GM21576 (cell line): ENCODE results near the gene PITPNM1.
"Not testable (repeated sequence)": the region's sequence is repeated elsewhere in the genome, so short reads cannot be mapped to it uniquely, and the experiment has no call there.

Experiments
- ATAC-seq: cut with Tn5 transposase; IDR thresholded peaks from one replicate; pipeline ENCODE4 v1.9.1; 2021; ENCODE audit warnings: mild to moderate bottlenecking, moderate library complexity; ENCODE audit not compliant: unreplicated experiment

The PITPNM1 gene

DNA sequence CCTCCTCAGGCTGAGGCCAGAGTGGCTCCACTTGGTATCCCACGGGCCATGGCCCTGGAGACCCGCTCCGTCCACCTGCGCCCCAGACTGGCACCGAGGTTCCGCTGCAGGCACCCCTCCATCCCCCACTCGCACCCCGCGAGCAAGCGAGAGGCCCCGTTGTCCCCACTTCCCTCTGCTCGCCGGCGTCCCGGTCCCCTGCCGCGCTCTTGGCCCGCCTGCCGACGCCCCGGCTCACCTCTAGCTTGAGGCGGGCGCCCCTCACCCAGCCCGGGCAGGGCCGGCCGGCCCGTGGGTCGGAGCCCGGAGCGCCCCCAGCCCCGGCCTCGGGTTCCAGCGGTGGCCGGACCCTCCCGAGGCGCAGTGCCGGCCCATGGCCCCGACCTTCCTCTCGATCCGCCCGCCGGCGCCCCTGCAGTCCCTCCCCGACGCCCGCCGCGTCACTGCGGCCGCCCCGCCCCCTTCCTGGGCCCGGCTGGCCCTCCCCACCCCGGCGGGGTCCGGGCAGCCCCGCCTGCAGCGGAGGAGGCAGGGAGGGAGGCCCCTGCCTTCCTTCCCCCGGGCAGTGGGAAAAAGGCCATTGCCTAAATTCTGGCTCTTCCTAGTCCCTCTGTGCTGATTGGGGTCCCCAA, at the start of gene PITPNM1:
Gene PITPNM1 (minus strand): TSS at position 414 of the 632 bp plus-strand sequence. CDS start 1,183 bp downstream, outside the sequence.
- ATAC-seq: peak; percentile 22

- not testable (repeated sequence) for ATAC-seq
Observed at GRCh38 chr11:67551697-67552096, 46.5 kb upstream of the PITPNM1 start.

- ATAC-seq: no peak
Observed at GRCh38 chr11:67551127-67551526, 46.0 kb upstream of the PITPNM1 start.

DNA sequence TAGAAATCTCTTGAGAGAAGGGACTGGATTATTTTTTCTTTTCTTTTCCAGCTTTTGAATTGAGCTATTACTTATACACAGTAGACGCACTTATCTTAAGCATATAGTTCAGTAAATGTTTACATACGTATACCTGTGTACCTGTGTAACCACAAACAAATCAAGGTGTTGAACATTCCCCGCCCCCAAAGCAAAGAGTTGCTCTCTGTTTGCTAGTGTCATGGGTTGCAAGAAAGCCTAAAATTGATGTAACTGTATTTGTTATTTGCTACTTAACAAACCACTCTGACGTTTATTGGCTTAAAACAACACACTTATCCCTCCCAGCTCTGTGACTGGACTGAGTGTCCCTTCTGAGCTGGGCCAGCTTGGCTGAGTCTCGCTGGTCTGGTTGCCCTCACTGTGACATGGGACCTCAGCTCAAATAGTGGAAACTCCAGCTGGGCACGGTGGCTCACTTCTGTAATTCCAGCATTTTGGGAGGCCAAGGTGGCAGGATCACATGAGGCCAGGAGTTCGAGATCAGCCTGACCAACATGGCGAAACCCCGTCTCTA, 43.5 kb upstream of the PITPNM1 start:
- no peak for ATAC-seq

GRCh38 chr11:67548112-67548511, 42.9 kb upstream of the PITPNM1 start:
- ATAC-seq: not testable (repeated sequence)

- ATAC-seq: no peak
Observed at GRCh38 chr11:67545280-67545679, 40.1 kb upstream of the PITPNM1 start.

- no peak for ATAC-seq
Observed at GRCh38 chr11:67544616-67545242, 39.6 kb upstream of the PITPNM1 start.

DNA sequence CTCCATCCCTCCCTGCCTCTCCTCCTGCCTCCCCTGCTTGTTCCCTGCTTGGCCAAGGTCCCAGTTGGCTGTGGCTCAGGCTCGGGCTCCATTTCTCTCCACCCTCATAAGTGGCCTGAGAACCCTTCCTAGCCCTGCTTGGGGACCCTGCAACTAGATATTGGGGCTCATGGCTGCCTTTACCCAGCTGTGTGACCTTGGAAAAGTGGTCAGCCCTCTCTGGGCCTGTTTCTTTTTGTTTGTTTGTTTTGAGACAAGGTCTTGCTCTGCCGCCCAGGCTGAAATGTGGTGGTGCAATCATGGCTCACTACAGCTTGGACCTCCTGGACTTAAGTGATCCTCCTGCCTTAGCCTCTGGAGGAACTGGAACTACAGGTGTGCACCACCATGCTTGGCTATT, 38.4 kb upstream of the PITPNM1 start:
- ATAC-seq: no peak

GRCh38 chr11:67542971-67543370, 37.8 kb upstream of the PITPNM1 start:
- ATAC-seq: no peak

- no peak for ATAC-seq
Observed at GRCh38 chr11:67542169-67542568, 37.0 kb upstream of the PITPNM1 start.

DNA sequence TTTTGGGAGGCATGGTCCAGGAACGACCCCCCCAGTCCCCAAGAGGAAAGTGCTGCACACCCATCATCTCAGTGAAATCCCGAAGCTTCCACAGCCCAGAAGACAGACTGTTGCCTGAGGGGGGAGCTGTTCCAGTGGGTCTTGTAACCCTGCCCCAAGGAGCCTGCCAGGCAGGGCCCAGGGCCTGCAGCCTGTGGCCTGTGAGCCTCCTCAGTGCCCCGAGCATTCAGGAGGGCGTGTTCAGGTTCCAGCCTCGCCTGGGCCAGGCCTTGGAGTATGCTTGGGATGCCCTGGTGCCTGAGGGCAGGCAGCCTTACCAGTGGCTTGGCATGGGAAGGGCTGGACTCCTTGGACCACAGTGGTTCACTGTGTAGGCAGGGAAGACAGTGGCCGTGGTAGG, 36.0 kb upstream of the PITPNM1 start:
- no peak for ATAC-seq

GRCh38 chr11:67539550-67539949, 34.4 kb upstream of the PITPNM1 start:
- no peak for ATAC-seq

DNA sequence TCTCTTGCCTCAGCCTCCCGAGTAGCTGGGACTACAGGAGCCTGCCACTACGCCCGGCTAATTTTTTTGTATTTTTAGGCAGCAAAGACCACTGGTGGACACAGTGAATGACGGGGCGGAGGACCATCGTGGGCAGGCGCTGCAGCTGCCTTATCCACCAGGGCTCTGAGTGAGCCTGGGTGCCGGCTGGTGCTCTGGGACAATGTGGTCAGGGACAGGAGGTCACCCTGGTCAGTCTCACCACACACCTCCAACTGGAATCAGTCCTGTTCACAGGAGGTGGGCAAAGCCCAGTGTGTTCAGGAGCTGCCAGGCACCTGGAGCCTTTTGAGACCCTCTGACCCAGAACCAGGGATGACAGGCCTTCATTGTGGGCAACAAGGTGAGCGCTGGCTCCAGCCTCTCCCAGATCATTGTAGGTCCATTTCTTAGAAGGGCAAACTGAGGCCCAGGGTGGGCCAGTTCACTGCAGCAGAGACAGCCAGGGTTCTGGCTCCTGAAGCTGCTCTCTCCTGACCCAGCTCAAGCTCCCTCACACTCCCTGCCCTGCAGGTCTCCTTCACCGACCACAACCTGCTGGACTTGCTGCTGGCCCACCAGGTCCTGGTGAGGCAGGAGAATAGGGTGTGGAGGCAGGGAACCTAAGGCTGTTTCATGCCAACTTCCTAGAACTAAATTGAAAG, 33.8 kb upstream of the PITPNM1 start:
- ATAC-seq: no peak

DNA sequence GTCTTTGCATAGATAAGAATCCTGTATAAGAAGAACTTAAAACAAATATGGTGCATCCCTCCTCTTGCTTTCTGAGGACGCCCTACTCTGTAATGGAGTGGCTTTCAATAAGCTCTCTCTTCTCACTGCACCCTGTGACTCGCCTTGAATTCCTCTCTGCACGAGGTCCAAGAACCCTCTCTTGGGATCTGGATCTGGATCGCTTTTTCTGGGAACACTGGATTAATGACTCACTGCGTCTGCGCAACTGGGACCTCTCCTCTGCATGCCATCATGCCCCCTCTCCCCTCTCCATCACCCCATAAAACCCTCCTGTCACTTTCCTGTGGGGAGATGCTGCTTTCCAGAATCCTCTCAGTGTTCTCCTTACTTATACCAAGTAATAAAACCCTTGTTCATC, 33.1 kb upstream of the PITPNM1 start:
- ATAC-seq: no peak

DNA sequence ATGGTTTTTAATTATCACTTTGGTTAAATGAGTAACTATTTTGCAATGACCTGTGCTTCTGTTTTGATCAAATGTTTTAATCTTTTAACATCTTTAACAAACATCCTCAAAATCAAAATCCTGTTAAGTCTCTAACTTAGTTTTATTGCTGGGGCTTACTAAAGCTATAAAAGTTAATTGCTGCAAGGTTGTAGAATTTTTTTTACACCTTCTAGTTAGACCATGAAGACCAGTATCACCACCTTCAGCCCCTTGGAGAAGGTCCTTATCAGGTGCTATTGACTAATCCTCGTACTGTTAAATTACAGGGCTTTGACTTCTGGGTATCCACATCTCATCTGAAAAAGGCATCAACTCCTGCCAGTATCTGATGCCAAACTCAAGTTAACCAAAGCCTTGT, 30.4 kb upstream of the PITPNM1 start:
- no peak for ATAC-seq

GRCh38 chr11:67534070-67534679, 29.0 kb upstream of the PITPNM1 start:
- ATAC-seq: no peak

DNA sequence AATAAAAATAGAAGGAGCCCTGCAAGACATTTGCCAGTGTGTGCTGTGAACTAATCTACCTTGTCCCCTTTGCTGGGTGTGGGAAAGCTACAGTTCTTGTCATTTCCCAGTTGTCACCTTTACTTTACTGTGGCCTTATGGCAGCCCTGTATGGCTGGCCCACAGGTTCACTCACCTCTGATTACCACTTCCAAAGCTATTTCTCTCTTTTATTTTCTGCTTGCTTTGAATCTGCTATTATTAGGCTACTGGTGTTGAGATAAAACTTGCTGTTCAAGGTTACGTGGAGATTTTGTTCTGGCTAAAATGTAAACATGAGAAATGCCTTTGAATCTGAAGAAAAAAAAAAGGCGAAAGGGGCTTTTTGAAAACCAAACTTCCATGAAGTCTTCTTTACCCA, 27.7 kb upstream of the PITPNM1 start:
- ATAC-seq: no peak

DNA sequence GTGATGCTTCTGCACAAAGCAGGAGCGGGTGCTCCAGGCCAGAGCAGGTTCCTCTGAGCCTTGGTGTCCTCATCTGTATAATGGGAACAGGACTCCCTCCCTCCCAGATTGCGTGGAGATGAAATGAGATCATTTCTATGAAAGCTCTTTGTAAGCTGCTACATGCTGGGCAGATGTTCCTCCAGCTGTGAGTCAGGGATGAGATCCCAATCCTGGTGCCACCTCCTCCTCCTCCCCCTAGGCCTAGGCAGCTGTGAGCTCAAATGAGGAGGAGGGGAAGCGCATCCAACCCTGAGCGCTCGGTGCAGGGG, 25.1 kb upstream of the PITPNM1 start:
- no peak for ATAC-seq

GRCh38 chr11:67528376-67528775, 23.2 kb upstream of the PITPNM1 start:
- ATAC-seq: no peak

DNA sequence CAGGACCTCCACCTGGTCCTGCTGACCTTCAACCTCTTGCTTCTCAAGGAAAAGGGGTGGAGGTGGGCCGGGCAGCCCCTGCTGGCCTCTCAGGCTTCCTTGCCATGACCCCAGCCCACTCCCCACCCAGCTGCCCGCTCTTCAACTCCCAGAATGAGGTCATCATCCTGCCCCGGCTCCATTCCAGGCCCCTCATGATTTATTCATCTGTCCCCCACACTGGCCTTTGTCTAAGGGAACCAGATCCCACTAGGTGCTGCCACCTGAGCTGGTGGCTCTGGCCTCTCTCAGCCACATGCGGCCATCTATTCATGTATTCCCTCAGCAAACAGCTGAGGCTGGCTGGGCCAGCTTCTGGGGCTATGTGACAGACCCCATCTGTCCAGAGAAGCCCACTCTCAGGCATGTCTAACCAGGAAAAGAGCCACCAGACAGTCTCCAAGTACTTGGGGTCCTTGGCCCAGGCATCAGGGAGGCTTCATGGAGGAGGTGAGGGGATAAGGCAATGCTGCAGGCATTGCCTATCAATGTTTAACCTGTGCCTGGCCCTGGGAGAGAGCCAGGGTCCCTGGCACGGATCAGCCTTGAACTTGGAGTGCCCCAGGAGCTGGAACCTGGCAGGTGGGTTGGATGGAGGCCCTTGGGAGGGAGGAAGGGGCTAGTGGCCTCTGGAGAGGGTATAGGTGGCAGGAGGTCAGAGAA, 20.3 kb upstream of the PITPNM1 start:
- ATAC-seq: no peak

- ATAC-seq: no peak
Observed at GRCh38 chr11:67524480-67524808, 19.3 kb upstream of the PITPNM1 start.
